ENCODE results near the gene NXPH4. TPM values are rescaled to one million over a fixed set of nuclear protein-coding genes. Genes with fewer than 3 reads are reported as not detected.

Gene NXPH4
- total and polyA plus RNA-seq, 2 donors (not counting 1 experiment from before 2014, with no cell fraction given), result 3.5 to 8.6 TPM

DNA sequence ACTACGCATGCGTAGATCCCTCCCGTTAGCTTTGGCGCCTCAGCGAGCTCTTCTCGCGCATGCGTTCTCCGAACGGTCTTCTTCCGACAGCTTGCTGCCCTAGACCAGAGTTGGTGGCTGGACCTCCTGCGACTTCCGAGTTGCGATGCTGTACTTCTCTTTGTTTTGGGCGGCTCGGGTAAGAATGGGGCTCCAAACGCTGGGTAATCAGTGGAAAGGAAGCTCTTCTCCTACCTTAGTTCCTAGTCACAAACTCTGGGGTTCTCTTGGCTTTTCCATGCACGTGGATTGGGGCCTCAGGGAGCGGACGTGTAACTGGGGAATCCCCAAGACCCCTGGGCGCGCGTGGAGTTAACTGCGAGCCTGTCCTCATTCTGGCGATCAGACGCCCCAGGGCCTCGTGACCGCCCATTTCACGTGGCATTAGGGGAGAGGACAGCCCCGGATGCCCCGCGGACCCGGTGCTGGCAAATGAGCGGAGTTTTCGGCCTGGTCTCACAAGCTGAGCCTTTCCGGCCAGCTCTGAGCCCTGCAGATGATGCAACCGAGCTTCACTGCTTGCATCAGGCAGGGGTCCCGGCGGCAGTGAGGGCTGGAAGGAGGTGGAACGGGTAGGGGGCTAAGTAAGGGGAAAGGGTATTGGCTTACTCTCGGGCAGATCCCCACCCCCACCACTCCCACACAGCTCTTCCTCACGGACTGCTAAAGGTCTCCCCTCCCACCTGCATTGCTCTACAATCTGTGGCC, 13.2 kb downstream of the NXPH4 start, which contains the start of gene SHMT2:
TSS of gene SHMT2 (plus strand) at position 78 of the 747 bp plus-strand sequence. CDS start at position 146, 68 bp downstream.
- peaks cover 10% of the 10 kb centered on the region for H3K27me3 Mint-ChIP-seq
- Histone ChIP-seq H3K4me2 (replicated peaks; ENCODE audit: low read depth, low read length, poor library complexity, severe bottlenecking) (peak within 1 kb of the TSS; percentile 86), H3K4me3 (ENCODE audit: control extremely low read depth in 1 of 5, extremely low read depth in 1 of 5, insufficient read depth in 1 of 5, low read depth in 2 of 5, low read length in 4 of 5) (peak within 1 kb of the TSS; percentile 73 to 94 (median 89)), H3K36me3 (replicated peaks in 1 of 2; ENCODE audit: control extremely low read depth in 1 of 2, control insufficient read depth in 1 of 2, extremely low read depth in 1 of 2, insufficient read depth in 2 of 2, low read length in 1 of 2) (peaks cover 0 to 37% of the 10 kb centered on the region in 2 experiments), H2AFZ (ENCODE audit: insufficient read depth, low read depth, low read length, poor library complexity, severe bottlenecking) (peak within 1 kb of the TSS; percentile 64), H3K4me1 (ENCODE audit: control insufficient read depth in 2 of 2, insufficient read depth in 2 of 2, low read length in 2 of 2) (peaks cover 63 to 78% of the 10 kb centered on the region in 2 donors), H3K27ac (ENCODE audit: low read length in 2 of 2) (peak within 1 kb of the TSS; percentile 67 to 80), H3K27me3 (replicated peaks in 1 of 4; ENCODE audit: control extremely low read depth in 1 of 4, control insufficient read depth in 3 of 4, insufficient read depth in 4 of 4, low read length in 3 of 4) (peaks cover 0 to 26% (median 10%) of the 10 kb centered on the region in 4 experiments), H3K79me2 (ENCODE audit: control insufficient read depth, insufficient read depth, low read length) (peaks cover 36% of the 10 kb centered on the region), H3K9me3 (ENCODE audit: control extremely low read depth in 1 of 3, control insufficient read depth in 2 of 3, insufficient read depth in 1 of 3, low read length in 2 of 3) (peaks cover 0 to 12% (median 0%) of the 10 kb centered on the region in 3 donors), H3K9ac (ENCODE audit: low read length) (peak within 1 kb of the TSS; percentile 82), H4K20me1 (ENCODE audit: control insufficient read depth, insufficient read depth, low read length, poor library complexity, severe bottlenecking) (peaks cover 15% of the 10 kb centered on the region)
- DNase-seq, result peak; percentile 95
- peaks cover 84% of the 10 kb centered on the region for H3K4me1 Mint-ChIP-seq
- ATAC-seq (ENCODE audit: low read depth), result peak; percentile 56
- H3K27ac Mint-ChIP-seq, result peak within 1 kb of the TSS; percentile 97
- POLR2A ChIA-PET, result interaction anchor here (0.9 to 5.2 kb wide), 5 partner anchors 10 to 106 kb away, joined by 3 to 28 read pairs (median 8); partner anchors contain the start of gene NXPH4
- under 1% methylated on average over 36 of the region's 42 CpGs for WGBS (ENCODE audit: insufficient coverage)
- no peaks in the 10 kb centered on the region for H3K9me3 Mint-ChIP-seq (ENCODE audit: insufficient read depth)
- intact Hi-C loops (cut with micrococcal nuclease), result loop anchor here (1.0 to 10.0 kb wide), 4 partner anchors 9 to 475 kb away; partner anchors contain the start of genes NEMP1, NXPH4 and PRIM1
- peak within 1 kb of the TSS; percentile 99 for H3K4me3 Mint-ChIP-seq
- no peak for TF ChIP-seq EZH2 (IDR thresholded peaks at IDR 0.05; ENCODE audit: borderline replicate concordance, insufficient read depth, low read depth, low read length, poor library complexity, severe bottlenecking)
- TF ChIP-seq, protein P1, sequence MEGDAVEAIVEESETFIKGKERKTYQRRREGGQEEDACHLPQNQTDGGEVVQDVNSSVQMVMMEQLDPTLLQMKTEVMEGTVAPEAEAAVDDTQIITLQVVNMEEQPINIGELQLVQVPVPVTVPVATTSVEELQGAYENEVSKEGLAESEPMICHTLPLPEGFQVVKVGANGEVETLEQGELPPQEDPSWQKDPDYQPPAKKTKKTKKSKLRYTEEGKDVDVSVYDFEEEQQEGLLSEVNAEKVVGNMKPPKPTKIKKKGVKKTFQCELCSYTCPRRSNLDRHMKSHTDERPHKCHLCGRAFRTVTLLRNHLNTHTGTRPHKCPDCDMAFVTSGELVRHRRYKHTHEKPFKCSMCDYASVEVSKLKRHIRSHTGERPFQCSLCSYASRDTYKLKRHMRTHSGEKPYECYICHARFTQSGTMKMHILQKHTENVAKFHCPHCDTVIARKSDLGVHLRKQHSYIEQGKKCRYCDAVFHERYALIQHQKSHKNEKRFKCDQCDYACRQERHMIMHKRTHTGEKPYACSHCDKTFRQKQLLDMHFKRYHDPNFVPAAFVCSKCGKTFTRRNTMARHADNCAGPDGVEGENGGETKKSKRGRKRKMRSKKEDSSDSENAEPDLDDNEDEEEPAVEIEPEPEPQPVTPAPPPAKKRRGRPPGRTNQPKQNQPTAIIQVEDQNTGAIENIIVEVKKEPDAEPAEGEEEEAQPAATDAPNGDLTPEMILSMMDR (IDR thresholded peaks at IDR 0.05), result no peak
- CTCF ChIA-PET, result interaction anchor here (0.5 to 31.1 kb wide), 7 partner anchors 9 to 851 kb away, joined by 3 to 838 read pairs (median 4); partner anchors contain the start of genes NXPH4, OS9 and STAT6

Measured in B cell (primary cell).